ENCODE measurements around the gene MARF1. TPM values are rescaled to one million over a fixed set of nuclear protein-coding genes. Genes with fewer than 3 reads are reported as not detected.

MARF1 gene
- total and polyA plus RNA-seq, 9 of the 15 experiments (the other 6 are each of a cell fraction or from before 2014, with no cell fraction given), result 4.7 to 33.2 (median 11.7) TPM

DNA sequence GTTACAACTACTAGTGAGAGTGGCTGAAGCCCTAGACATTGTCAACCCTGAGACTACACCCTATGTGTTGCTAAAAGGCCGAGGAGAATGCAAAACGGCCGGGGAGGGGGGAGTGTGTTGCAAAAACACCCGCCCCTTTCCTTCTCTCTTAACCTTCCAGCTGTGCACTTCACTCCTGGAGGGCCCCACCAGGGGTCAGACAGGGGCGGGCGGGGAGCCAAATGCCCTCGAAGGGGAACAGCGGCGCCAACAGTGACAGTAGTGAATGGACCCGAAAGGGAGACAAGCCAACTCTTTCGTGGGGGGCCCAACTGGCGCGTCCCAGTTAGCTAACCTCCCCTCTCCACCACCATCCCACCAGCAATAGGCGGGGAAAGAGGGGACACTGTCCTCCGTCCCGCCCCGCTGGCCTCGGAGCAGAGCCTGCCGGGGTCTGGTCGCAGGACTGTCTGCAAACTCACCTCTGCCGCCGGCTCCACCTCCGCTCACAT is 352 bp downstream of the MARF1 start (continued):
- TF ChIP-seq, protein P1, sequence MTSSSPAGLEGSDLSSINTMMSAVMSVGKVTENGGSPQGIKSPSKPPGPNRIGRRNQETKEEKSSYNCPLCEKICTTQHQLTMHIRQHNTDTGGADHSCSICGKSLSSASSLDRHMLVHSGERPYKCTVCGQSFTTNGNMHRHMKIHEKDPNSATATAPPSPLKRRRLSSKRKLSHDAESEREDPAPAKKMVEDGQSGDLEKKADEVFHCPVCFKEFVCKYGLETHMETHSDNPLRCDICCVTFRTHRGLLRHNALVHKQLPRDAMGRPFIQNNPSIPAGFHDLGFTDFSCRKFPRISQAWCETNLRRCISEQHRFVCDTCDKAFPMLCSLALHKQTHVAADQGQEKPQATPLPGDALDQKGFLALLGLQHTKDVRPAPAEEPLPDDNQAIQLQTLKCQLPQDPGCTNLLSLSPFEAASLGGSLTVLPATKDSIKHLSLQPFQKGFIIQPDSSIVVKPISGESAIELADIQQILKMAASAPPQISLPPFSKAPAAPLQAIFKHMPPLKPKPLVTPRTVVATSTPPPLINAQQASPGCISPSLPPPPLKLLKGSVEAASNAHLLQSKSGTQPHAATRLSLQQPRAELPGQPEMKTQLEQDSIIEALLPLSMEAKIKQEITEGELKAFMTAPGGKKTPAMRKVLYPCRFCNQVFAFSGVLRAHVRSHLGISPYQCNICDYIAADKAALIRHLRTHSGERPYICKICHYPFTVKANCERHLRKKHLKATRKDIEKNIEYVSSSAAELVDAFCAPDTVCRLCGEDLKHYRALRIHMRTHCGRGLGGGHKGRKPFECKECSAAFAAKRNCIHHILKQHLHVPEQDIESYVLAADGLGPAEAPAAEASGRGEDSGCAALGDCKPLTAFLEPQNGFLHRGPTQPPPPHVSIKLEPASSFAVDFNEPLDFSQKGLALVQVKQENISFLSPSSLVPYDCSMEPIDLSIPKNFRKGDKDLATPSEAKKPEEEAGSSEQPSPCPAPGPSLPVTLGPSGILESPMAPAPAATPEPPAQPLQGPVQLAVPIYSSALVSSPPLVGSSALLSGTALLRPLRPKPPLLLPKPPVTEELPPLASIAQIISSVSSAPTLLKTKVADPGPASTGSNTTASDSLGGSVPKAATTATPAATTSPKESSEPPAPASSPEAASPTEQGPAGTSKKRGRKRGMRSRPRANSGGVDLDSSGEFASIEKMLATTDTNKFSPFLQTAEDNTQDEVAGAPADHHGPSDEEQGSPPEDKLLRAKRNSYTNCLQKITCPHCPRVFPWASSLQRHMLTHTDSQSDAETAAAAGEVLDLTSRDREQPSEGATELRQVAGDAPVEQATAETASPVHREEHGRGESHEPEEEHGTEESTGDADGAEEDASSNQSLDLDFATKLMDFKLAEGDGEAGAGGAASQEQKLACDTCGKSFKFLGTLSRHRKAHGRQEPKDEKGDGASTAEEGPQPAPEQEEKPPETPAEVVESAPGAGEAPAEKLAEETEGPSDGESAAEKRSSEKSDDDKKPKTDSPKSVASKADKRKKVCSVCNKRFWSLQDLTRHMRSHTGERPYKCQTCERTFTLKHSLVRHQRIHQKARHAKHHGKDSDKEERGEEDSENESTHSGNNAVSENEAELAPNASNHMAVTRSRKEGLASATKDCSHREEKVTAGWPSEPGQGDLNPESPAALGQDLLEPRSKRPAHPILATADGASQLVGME (CRISPR knock-in tag; IDR thresholded peaks at IDR 0.05), result 0 out of 2 replicates have a peak, but pooled peaks have one; percentile 33
- TF ChIP-seq MBD2 (IDR thresholded peaks at IDR 0.05; ENCODE audit: borderline replicate concordance, low read depth) (peak; percentile 7; the same call in 1 of the 2 replicates), POLR2AphosphoS5 (IDR thresholded peaks at IDR 0.05; ENCODE audit: control insufficient read depth, insufficient read depth, low read depth, low read length) (peak; percentile 81; the same call in 1 of the 2 replicates), CREM (IDR thresholded peaks at IDR 0.05; ENCODE audit: low read depth) (peak; percentile 76), CEBPB (tag; IDR thresholded peaks at IDR 0.05) (peak; percentile 84), RUNX1 (IDR thresholded peaks at IDR 0.05; ENCODE audit: low read depth) (no peak), CHD2 (IDR thresholded peaks at IDR 0.05; ENCODE audit: low read depth, low read length) (0 out of 2 replicates have a peak, but pooled peaks have one; percentile 6), C11orf30 (IDR thresholded peaks at IDR 0.05; ENCODE audit: low read depth) (peak; percentile 75; the same call in 1 of the 2 replicates), SMAD1 (IDR thresholded peaks at IDR 0.05; ENCODE audit: low read depth, low read length, partially characterized antibody) (peak; percentile 77), HMGN3 (IDR thresholded peaks at IDR 0.05; ENCODE audit: borderline replicate concordance, extremely low read depth, insufficient read length, low read depth, low read length) (peak; percentile 62), GATAD2B (IDR thresholded peaks at IDR 0.05; ENCODE audit: borderline replicate concordance) (0 out of 2 replicates have a peak, but pooled peaks have one; percentile 22), ZNF436 (CRISPR knock-in tag; IDR thresholded peaks at IDR 0.05) (0 out of 2 replicates have a peak, but pooled peaks have one; percentile 11)
- TF ChIP-seq, protein P2, sequence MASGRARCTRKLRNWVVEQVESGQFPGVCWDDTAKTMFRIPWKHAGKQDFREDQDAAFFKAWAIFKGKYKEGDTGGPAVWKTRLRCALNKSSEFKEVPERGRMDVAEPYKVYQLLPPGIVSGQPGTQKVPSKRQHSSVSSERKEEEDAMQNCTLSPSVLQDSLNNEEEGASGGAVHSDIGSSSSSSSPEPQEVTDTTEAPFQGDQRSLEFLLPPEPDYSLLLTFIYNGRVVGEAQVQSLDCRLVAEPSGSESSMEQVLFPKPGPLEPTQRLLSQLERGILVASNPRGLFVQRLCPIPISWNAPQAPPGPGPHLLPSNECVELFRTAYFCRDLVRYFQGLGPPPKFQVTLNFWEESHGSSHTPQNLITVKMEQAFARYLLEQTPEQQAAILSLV (tag; IDR thresholded peaks at IDR 0.05), result no peak
- TF ChIP-seq, protein P3, sequence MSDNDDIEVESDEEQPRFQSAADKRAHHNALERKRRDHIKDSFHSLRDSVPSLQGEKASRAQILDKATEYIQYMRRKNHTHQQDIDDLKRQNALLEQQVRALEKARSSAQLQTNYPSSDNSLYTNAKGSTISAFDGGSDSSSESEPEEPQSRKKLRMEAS (CRISPR knock-in tag; IDR thresholded peaks at IDR 0.05), result peak; percentile 2; the same call in 1 of the 2 replicates
- TF ChIP-seq, protein P4, sequence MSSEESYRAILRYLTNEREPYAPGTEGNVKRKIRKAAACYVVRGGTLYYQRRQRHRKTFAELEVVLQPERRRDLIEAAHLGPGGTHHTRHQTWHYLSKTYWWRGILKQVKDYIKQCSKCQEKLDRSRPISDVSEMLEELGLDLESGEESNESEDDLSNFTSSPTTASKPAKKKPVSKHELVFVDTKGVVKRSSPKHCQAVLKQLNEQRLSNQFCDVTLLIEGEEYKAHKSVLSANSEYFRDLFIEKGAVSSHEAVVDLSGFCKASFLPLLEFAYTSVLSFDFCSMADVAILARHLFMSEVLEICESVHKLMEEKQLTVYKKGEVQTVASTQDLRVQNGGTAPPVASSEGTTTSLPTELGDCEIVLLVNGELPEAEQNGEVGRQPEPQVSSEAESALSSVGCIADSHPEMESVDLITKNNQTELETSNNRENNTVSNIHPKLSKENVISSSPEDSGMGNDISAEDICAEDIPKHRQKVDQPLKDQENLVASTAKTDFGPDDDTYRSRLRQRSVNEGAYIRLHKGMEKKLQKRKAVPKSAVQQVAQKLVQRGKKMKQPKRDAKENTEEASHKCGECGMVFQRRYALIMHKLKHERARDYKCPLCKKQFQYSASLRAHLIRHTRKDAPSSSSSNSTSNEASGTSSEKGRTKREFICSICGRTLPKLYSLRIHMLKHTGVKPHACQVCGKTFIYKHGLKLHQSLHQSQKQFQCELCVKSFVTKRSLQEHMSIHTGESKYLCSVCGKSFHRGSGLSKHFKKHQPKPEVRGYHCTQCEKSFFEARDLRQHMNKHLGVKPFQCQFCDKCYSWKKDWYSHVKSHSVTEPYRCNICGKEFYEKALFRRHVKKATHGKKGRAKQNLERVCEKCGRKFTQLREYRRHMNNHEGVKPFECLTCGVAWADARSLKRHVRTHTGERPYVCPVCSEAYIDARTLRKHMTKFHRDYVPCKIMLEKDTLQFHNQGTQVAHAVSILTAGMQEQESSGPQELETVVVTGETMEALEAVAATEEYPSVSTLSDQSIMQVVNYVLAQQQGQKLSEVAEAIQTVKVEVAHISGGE (CRISPR knock-in tag; IDR thresholded peaks at IDR 0.05), result peak in 1 of 3 experiments; percentile 84; a peak in 2 of 6 replicates
